HG02970 (cell line): Measurements from ENCODE around the gene SCIN.
A peak's percentile ranks its signal among the peaks of the same experiment; 100 is the strongest.
"Not testable (repeated sequence)": the region's sequence is repeated elsewhere in the genome, so short reads cannot be mapped to it uniquely, and the experiment has no call there.

Experiments used
- ATAC-seq: cut with Tn5 transposase; IDR thresholded peaks from one replicate; pipeline ENCODE4 v1.9.1; 2021; ENCODE audit warnings: mild to moderate bottlenecking, moderate library complexity, moderate number of reproducible peaks; ENCODE audit not compliant: unreplicated experiment, low FRiP score

Gene SCIN

GRCh38 chr7:12686234-12686890 lies 115.8 kb downstream of the SCIN start:
- ATAC-seq = peak; percentile 92

GRCh38 chr7:12686891-12687717 lies 116.6 kb downstream of the SCIN start, which contains the start of gene ARL4A:
Gene ARL4A (plus strand): TSS chr7:12687633. CDS start chr7:12688255, 622 bp downstream.
- ATAC-seq = peak; percentile 75

- ATAC-seq = no peak
These were observed 117.2 kb downstream of the SCIN start for GRCh38 chr7:12687718-12688171.

- not testable (repeated sequence) for ATAC-seq
These were observed 118.1 kb downstream of the SCIN start for GRCh38 chr7:12688485-12689170.

GRCh38 chr7:12689451-12689850 lies 118.9 kb downstream of the SCIN start:
- ATAC-seq = no peak

GRCh38 chr7:12690041-12690878 lies 119.7 kb downstream of the SCIN start:
- no peak for ATAC-seq

- ATAC-seq = not testable (repeated sequence)
These were observed 120.9 kb downstream of the SCIN start for GRCh38 chr7:12691388-12691787.

GRCh38 chr7:12692035-12692434 lies 121.5 kb downstream of the SCIN start:
- ATAC-seq = no peak

- no peak for ATAC-seq
These were observed 122.1 kb downstream of the SCIN start for GRCh38 chr7:12692479-12693259.

- ATAC-seq = no peak
These were observed 124.3 kb downstream of the SCIN start for GRCh38 chr7:12694817-12695216.

- ATAC-seq = no peak
These were observed 125.4 kb downstream of the SCIN start for GRCh38 chr7:12695965-12696364.

GRCh38 chr7:12699299-12699698 lies 128.8 kb downstream of the SCIN start:
- ATAC-seq = no peak

- no peak for ATAC-seq
These were observed 130.9 kb downstream of the SCIN start for GRCh38 chr7:12701433-12701832.

- ATAC-seq = no peak
These were observed 133.4 kb downstream of the SCIN start for GRCh38 chr7:12703881-12704280.

- ATAC-seq = no peak
These were observed 135.4 kb downstream of the SCIN start for GRCh38 chr7:12705878-12706277.

- no peak for ATAC-seq
These were observed 136.5 kb downstream of the SCIN start for GRCh38 chr7:12706900-12707536.

GRCh38 chr7:12708314-12708713 lies 137.8 kb downstream of the SCIN start:
- no peak for ATAC-seq
